ENCODE measurements around the gene GPX4. TPM values are rescaled to one million over a fixed set of nuclear protein-coding genes. Genes with fewer than 3 reads are reported as not detected.

The GPX4 gene
- total and polyA plus RNA-seq, 2 of the 13 experiments (the other 11 are each of a cell fraction or from before 2014, with no cell fraction given): 535 to 613 TPM

DNA sequence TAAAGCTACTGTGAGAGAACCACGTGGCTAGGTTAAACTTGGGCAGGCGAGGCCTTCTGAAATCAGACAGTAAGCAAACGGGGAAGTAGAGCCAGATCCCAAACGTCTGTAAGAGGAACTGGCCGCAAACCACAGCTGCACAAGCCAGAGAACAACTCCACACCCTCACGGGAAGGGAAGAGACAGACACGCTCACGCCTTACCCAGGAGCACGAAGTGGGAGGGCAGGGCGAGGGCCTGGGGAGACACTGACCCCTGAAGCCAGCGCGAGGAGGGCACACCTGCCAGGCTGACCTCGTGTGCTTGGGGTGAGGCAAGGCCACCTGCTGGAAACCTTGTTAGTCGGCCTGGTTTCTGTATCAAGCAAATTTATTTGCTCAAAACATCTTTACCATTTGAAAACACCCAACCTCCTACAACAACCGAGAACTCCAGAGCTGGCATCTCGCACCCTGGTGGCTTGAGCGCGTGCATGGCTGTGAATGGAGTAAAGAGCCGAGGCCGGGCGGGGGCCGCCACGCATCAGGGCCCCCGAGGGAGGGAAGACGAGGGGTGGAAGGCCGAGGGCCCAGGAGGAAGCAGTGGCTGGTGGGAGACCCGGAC lies 15.9 kb upstream of the GPX4 start (continued):
- TF ChIP-seq, protein P1, sequence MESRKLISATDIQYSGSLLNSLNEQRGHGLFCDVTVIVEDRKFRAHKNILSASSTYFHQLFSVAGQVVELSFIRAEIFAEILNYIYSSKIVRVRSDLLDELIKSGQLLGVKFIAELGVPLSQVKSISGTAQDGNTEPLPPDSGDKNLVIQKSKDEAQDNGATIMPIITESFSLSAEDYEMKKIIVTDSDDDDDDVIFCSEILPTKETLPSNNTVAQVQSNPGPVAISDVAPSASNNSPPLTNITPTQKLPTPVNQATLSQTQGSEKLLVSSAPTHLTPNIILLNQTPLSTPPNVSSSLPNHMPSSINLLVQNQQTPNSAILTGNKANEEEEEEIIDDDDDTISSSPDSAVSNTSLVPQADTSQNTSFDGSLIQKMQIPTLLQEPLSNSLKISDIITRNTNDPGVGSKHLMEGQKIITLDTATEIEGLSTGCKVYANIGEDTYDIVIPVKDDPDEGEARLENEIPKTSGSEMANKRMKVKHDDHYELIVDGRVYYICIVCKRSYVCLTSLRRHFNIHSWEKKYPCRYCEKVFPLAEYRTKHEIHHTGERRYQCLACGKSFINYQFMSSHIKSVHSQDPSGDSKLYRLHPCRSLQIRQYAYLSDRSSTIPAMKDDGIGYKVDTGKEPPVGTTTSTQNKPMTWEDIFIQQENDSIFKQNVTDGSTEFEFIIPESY (CRISPR knock-in tag; IDR thresholded peaks at IDR 0.05): peak; percentile 53; the same call in 1 of the 2 replicates

DNA sequence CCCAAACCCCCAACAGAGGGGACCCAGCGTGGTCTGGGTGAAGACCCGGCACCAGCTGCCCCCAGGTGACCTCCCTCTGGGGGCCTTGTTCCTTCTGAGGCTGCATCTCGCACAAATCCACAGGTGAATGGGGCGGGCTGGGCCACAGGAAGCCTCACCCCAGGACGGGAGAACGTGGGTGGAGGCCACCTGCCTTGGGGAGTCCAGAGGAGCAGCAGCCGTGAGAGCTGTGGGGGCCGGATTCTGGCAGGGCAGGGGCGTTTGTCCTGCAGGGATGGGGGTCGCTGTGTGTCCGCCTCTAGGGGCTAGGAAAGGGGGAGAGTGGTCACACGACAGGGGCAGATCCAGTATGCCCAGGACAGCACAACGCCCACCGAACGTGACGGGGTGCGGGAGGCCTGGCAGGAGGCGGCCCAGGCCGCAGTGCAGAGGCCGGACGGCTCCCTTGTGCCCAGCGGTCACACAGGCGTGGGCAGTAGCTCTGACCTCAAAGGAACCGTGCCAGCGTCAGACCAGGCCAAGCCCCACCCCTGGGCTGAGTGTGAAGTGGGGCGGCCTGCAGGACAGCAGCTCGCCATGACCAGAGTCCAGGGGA lies 15.3 kb upstream of the GPX4 start:
- ChIA-PET CTCF (ENCODE audit: low intra/inter-chr PET ratio, low total read pairs) (no interaction called here), POLR2A (interaction anchor here (1.6 kb wide), 1 partner anchor 9 kb away, joined by 5 read pairs; no protein-coding TSS in a partner anchor)
- Histone ChIP-seq H3K4me3 (replicated peaks in 1 of 3; ENCODE audit: insufficient read depth in 1 of 3, low read depth in 2 of 3, low read length in 3 of 3) (no peak overlapping the region), H3K79me2 (ENCODE audit: insufficient read depth, low read length) (peaks cover 13% of the 10 kb centered on the region), H3K27me3 (ENCODE audit: control insufficient read depth in 1 of 2, insufficient read depth in 2 of 2, low read length in 2 of 2) (no peaks in the 10 kb centered on the region), H3K4me1 (ENCODE audit: insufficient read depth, low read length) (peaks cover 9% of the 10 kb centered on the region), H4K20me1 (ENCODE audit: insufficient read depth, low read length) (peaks cover 3% of the 10 kb centered on the region; the same call in 1 of the 2 replicates), H3K9ac (ENCODE audit: insufficient read depth, low read depth, low read length) (no peak overlapping the region), H3K4me2 (ENCODE audit: low read depth, low read length) (no peak overlapping the region), H3K9me3 (ENCODE audit: low read length) (no peaks in the 10 kb centered on the region), H3K36me3 (replicated peaks in 1 of 2; ENCODE audit: control insufficient read depth in 1 of 2, insufficient read depth in 2 of 2, low read length in 2 of 2) (peaks cover 17 to 37% of the 10 kb centered on the region in 2 experiments), H3K27ac (ENCODE audit: extremely low read length, insufficient read depth, low read length) (no peak overlapping the region), H2AFZ (ENCODE audit: low read length) (no peak overlapping the region)
- ATAC-seq (no peak; the same call in none of the 3 replicates), FAIRE-seq (no peak), DNase-seq (ENCODE audit: low spot score) (no peak)
- intact Hi-C loops (cut with micrococcal nuclease; ENCODE audit: unreplicated experiment): no loop called here
- in situ Hi-C loops (cut with HindIII; ENCODE audit: extremely low pct_ligation_motif_present, low pct_unique_long_range_greater_than_20kb): no loop called here
- no TSS peak for BruUV-seq (replicated peaks)
- WGBS (ENCODE audit: low lambda C conversion rate): 97% methylated on average over 13 of the region's 27 CpGs
- TF ChIP-seq HNRNPL (IDR thresholded peaks at IDR 0.05; ENCODE audit: low read depth, low read length) (0 out of 2 replicates have a peak, but pooled peaks have one; percentile 24), SOX6 (IDR thresholded peaks at IDR 0.05) (no peak), SOX6 (CRISPR knock-in tag; IDR thresholded peaks at IDR 0.05) (no peak), HNRNPK (IDR thresholded peaks at IDR 0.05; ENCODE audit: low read depth, low read length, poor library complexity, severe bottlenecking) (peak; percentile 32), RBFOX2 (IDR thresholded peaks at IDR 0.05; ENCODE audit: low read depth, low read length) (peak; percentile 77), HNF4A (CRISPR knock-in tag; IDR thresholded peaks at IDR 0.05) (no peak), ZBTB7A (CRISPR knock-in tag; IDR thresholded peaks at IDR 0.05) (no peak), FIP1L1 (IDR thresholded peaks at IDR 0.05; ENCODE audit: borderline replicate concordance, insufficient read depth, low read depth, low read length) (no peak), HNRNPUL1 (IDR thresholded peaks at IDR 0.05; ENCODE audit: low read depth, low read length) (no peak), ZBTB8A (CRISPR knock-in tag; IDR thresholded peaks at IDR 0.05; ENCODE audit: borderline replicate concordance, low read depth) (no peak), PCBP1 (IDR thresholded peaks at IDR 0.05; ENCODE audit: borderline replicate concordance, low read depth, low read length) (0 out of 2 replicates have a peak, but pooled peaks have one; percentile 41), PHF5A (CRISPR knock-in tag; IDR thresholded peaks at IDR 0.05; ENCODE audit: low read depth, unreplicated experiment) (no peak)
- TF ChIP-seq, protein P2, sequence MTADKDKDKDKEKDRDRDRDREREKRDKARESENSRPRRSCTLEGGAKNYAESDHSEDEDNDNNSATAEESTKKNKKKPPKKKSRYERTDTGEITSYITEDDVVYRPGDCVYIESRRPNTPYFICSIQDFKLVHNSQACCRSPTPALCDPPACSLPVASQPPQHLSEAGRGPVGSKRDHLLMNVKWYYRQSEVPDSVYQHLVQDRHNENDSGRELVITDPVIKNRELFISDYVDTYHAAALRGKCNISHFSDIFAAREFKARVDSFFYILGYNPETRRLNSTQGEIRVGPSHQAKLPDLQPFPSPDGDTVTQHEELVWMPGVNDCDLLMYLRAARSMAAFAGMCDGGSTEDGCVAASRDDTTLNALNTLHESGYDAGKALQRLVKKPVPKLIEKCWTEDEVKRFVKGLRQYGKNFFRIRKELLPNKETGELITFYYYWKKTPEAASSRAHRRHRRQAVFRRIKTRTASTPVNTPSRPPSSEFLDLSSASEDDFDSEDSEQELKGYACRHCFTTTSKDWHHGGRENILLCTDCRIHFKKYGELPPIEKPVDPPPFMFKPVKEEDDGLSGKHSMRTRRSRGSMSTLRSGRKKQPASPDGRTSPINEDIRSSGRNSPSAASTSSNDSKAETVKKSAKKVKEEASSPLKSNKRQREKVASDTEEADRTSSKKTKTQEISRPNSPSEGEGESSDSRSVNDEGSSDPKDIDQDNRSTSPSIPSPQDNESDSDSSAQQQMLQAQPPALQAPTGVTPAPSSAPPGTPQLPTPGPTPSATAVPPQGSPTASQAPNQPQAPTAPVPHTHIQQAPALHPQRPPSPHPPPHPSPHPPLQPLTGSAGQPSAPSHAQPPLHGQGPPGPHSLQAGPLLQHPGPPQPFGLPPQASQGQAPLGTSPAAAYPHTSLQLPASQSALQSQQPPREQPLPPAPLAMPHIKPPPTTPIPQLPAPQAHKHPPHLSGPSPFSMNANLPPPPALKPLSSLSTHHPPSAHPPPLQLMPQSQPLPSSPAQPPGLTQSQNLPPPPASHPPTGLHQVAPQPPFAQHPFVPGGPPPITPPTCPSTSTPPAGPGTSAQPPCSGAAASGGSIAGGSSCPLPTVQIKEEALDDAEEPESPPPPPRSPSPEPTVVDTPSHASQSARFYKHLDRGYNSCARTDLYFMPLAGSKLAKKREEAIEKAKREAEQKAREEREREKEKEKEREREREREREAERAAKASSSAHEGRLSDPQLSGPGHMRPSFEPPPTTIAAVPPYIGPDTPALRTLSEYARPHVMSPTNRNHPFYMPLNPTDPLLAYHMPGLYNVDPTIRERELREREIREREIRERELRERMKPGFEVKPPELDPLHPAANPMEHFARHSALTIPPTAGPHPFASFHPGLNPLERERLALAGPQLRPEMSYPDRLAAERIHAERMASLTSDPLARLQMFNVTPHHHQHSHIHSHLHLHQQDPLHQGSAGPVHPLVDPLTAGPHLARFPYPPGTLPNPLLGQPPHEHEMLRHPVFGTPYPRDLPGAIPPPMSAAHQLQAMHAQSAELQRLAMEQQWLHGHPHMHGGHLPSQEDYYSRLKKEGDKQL (CRISPR knock-in tag; IDR thresholded peaks at IDR 0.05; ENCODE audit: low read depth): no peak
